ENCODE results near the gene PRRT2. TPM values are rescaled to one million over a fixed set of nuclear protein-coding genes. Genes with fewer than 3 reads are reported as not detected.
A peak's percentile ranks its signal among the peaks of the same experiment; 100 is the strongest.

PRRT2 gene
- total RNA-seq, 1 donor from 2014 or later, result 0.52 TPM

- H3K9ac ChIP-seq (ENCODE audit: low read depth in 1 of 3, low read length in 3 of 3), result peak overlapping the region in 1 of 3 donors; percentile 16
- H3K9me3 ChIP-seq (ENCODE audit: control insufficient read depth in 3 of 3, low read length in 3 of 3), result no peaks in the 10 kb centered on the region
- no peak overlapping the region for H3K4me3 ChIP-seq (ENCODE audit: low read length in 3 of 3)
- no peaks in the 10 kb centered on the region for H3K27me3 ChIP-seq (ENCODE audit: control insufficient read depth in 3 of 3, insufficient read depth in 3 of 3, low read length in 3 of 3)
- H3K36me3 ChIP-seq (ENCODE audit: control insufficient read depth in 3 of 3, insufficient read depth in 3 of 3, low read length in 3 of 3), result peaks cover 22 to 32% (median 24%) of the 10 kb centered on the region in 3 donors
- no peak overlapping the region for H3K27ac ChIP-seq (ENCODE audit: low read depth, low read length)
- H3K4me1 ChIP-seq (ENCODE audit: control insufficient read depth in 3 of 3, insufficient read depth in 3 of 3, low read length in 3 of 3), result peaks cover 19 to 25% (median 21%) of the 10 kb centered on the region in 3 donors
These were observed 48.2 kb downstream of the PRRT2 start for GRCh38 chr16:29860218-29860617.

GRCh38 chr16:29862383-29862883 lies 50.4 kb downstream of the PRRT2 start:
- H3K27ac ChIP-seq (ENCODE audit: low read depth, low read length), result peak overlapping the region; percentile 88
- H3K36me3 ChIP-seq (ENCODE audit: control insufficient read depth in 3 of 3, insufficient read depth in 3 of 3, low read length in 3 of 3), result peaks cover 22 to 32% (median 24%) of the 10 kb centered on the region in 3 donors
- H3K4me1 ChIP-seq (ENCODE audit: control insufficient read depth in 3 of 3, insufficient read depth in 3 of 3, low read length in 3 of 3), result peaks cover 16 to 25% (median 21%) of the 10 kb centered on the region in 3 donors
- no peaks in the 10 kb centered on the region for H3K27me3 ChIP-seq (ENCODE audit: control insufficient read depth in 3 of 3, insufficient read depth in 3 of 3, low read length in 3 of 3)
- H3K9me3 ChIP-seq (ENCODE audit: control insufficient read depth in 3 of 3, low read length in 3 of 3), result no peaks in the 10 kb centered on the region
- H3K9ac ChIP-seq (ENCODE audit: low read depth in 1 of 3, low read length in 3 of 3), result peak overlapping the region; percentile 87 to 96 (median 93)
- H3K4me3 ChIP-seq (ENCODE audit: low read length in 3 of 3), result peak overlapping the region; percentile 87 to 96 (median 93)

- Histone ChIP-seq H3K27me3 (ENCODE audit: control insufficient read depth in 3 of 3, insufficient read depth in 3 of 3, low read length in 3 of 3) (no peaks in the 10 kb centered on the region), H3K9me3 (ENCODE audit: control insufficient read depth in 3 of 3, low read length in 3 of 3) (no peaks in the 10 kb centered on the region), H3K4me3 (ENCODE audit: low read length in 3 of 3) (peak within 1 kb of the TSS; percentile 87 to 96 (median 93)), H3K4me1 (ENCODE audit: control insufficient read depth in 3 of 3, insufficient read depth in 3 of 3, low read length in 3 of 3) (peaks cover 16 to 25% (median 21%) of the 10 kb centered on the region in 3 donors), H3K27ac (ENCODE audit: low read depth, low read length) (peak within 1 kb of the TSS; percentile 88), H3K36me3 (ENCODE audit: control insufficient read depth in 3 of 3, insufficient read depth in 3 of 3, low read length in 3 of 3) (peaks cover 22 to 31% (median 24%) of the 10 kb centered on the region in 3 donors), H3K9ac (ENCODE audit: low read depth in 1 of 3, low read length in 3 of 3) (peak within 1 kb of the TSS; percentile 87 to 96 (median 93))
These were observed 51.1 kb downstream of the PRRT2 start, which contains the start of gene CDIPT for GRCh38 chr16:29862884-29863668. Gene CDIPT, minus strand, starts transcription at chr16:29863226. Its CDS starts 369 bp downstream, at chr16:29862857.

- Histone ChIP-seq H3K4me1 (ENCODE audit: control insufficient read depth in 3 of 3, insufficient read depth in 3 of 3, low read length in 3 of 3) (peaks cover 16 to 25% (median 21%) of the 10 kb centered on the region in 3 donors), H3K9me3 (ENCODE audit: control insufficient read depth in 3 of 3, low read length in 3 of 3) (no peaks in the 10 kb centered on the region), H3K36me3 (ENCODE audit: control insufficient read depth in 3 of 3, insufficient read depth in 3 of 3, low read length in 3 of 3) (peaks cover 17 to 25% (median 23%) of the 10 kb centered on the region in 3 donors), H3K9ac (ENCODE audit: low read depth in 1 of 3, low read length in 3 of 3) (peak overlapping the region in 1 of 3 donors; percentile 87), H3K4me3 (ENCODE audit: low read length in 3 of 3) (peak overlapping the region; percentile 61 to 96 (median 87)), H3K27me3 (ENCODE audit: control insufficient read depth in 3 of 3, insufficient read depth in 3 of 3, low read length in 3 of 3) (no peaks in the 10 kb centered on the region), H3K27ac (ENCODE audit: low read depth, low read length) (peak overlapping the region; percentile 88)
These were observed 51.6 kb downstream of the PRRT2 start for GRCh38 chr16:29863669-29863984.

- H3K27me3 ChIP-seq (ENCODE audit: control insufficient read depth in 3 of 3, insufficient read depth in 3 of 3, low read length in 3 of 3), result no peaks in the 10 kb centered on the region
- H3K4me3 ChIP-seq (ENCODE audit: low read length in 3 of 3), result no peak overlapping the region
- peaks cover 12 to 19% (median 17%) of the 10 kb centered on the region in 3 donors for H3K36me3 ChIP-seq (ENCODE audit: control insufficient read depth in 3 of 3, insufficient read depth in 3 of 3, low read length in 3 of 3)
- peaks cover 16 to 25% (median 21%) of the 10 kb centered on the region in 3 donors for H3K4me1 ChIP-seq (ENCODE audit: control insufficient read depth in 3 of 3, insufficient read depth in 3 of 3, low read length in 3 of 3)
- H3K9ac ChIP-seq (ENCODE audit: low read depth in 1 of 3, low read length in 3 of 3), result no peak overlapping the region
- no peak overlapping the region for H3K27ac ChIP-seq (ENCODE audit: low read depth, low read length)
- H3K9me3 ChIP-seq (ENCODE audit: control insufficient read depth in 3 of 3, low read length in 3 of 3), result no peaks in the 10 kb centered on the region
These were observed 52.2 kb downstream of the PRRT2 start for GRCh38 chr16:29864205-29864604.

Small RNA genes within 50 kb of the gene (small RNA-seq; reads per million reads assigned to genes)
- gene AC009133.6, result not detected
- not detected for gene AC120114.4

Other genes with a start within 250 kb of the PRRT2 start
- gene SPN, start 148.9 kb upstream of the PRRT2 start, total RNA-seq, result 1.0 TPM
- gene QPRT, start 133.0 kb upstream of the PRRT2 start, total RNA-seq, result 34.4 TPM
- gene C16orf54, start 66.2 kb upstream of the PRRT2 start, total RNA-seq, result 1.0 TPM
- not detected for gene ZG16, start 33.9 kb upstream of the PRRT2 start, total RNA-seq
- 33.4 TPM for gene KIF22, start 21.4 kb upstream of the PRRT2 start, total RNA-seq
- 141 TPM for gene MAZ, start 5.7 kb upstream of the PRRT2 start, total RNA-seq
- 8.9 TPM for gene PAGR1, start 4.0 kb downstream of the PRRT2 start, total RNA-seq
- gene MVP, start 8.3 kb downstream of the PRRT2 start, total RNA-seq, result 28.2 TPM
- gene CDIPT, start 51.0 kb downstream of the PRRT2 start, total RNA-seq, result 24.5 TPM
- gene SEZ6L2, start 87.4 kb downstream of the PRRT2 start, total RNA-seq, result 2.1 TPM
- not detected for gene ASPHD1, start 88.3 kb downstream of the PRRT2 start, total RNA-seq
- gene KCTD13, start 114.0 kb downstream of the PRRT2 start, total RNA-seq, result 4.2 TPM
- 35.0 TPM for gene TMEM219, start 149.9 kb downstream of the PRRT2 start, total RNA-seq
- gene TAOK2, start 161.7 kb downstream of the PRRT2 start, total RNA-seq, result 35.0 TPM
- gene HIRIP3, start 183.4 kb downstream of the PRRT2 start, total RNA-seq, result 9.4 TPM
- gene INO80E, start 184.0 kb downstream of the PRRT2 start, total RNA-seq, result 12.5 TPM
- 0.52 TPM for gene DOC2A, start 198.8 kb downstream of the PRRT2 start, total RNA-seq
- gene C16orf92, start 211.0 kb downstream of the PRRT2 start, total RNA-seq, result not detected
- gene TLCD3B, start 219.1 kb downstream of the PRRT2 start, total RNA-seq, result 0.52 TPM